ENCODE data around the gene PSD4.

PSD4 gene

GRCh38 chr2:113251118-113251517, 77.3 kb downstream of the PSD4 start:
- Histone ChIP-seq H3K56ac (ENCODE audit: low read length) (no peak overlapping the region), H2BK15ac (replicated peaks; ENCODE audit: low read depth) (no peak overlapping the region), H3K27ac (ENCODE audit: low read depth, low read length) (no peak overlapping the region), H3K27me3 (ENCODE audit: insufficient read depth, low read length, poor library complexity) (no peaks in the 10 kb centered on the region), H3K79me2 (ENCODE audit: control insufficient read depth, insufficient read depth, low read length) (no peaks in the 10 kb centered on the region), H2BK5ac (ENCODE audit: low read length) (no peak overlapping the region), H4K8ac (ENCODE audit: low read depth, low read length) (no peak overlapping the region), H2AK5ac (ENCODE audit: low read length) (no peak overlapping the region), H3K4me2 (ENCODE audit: low read length) (no peak overlapping the region), H3K4me3 (ENCODE audit: low read length) (no peak overlapping the region), H3K23ac (ENCODE audit: low read length) (no peak overlapping the region), H2BK120ac (ENCODE audit: low read depth, low read length) (no peak overlapping the region), H3K4me1 (ENCODE audit: control insufficient read depth, low read depth, low read length) (no peaks in the 10 kb centered on the region), H3K4ac (ENCODE audit: low read depth, low read length) (no peak overlapping the region), H4K5ac (ENCODE audit: low read length) (no peak overlapping the region), H3K18ac (ENCODE audit: low read length) (no peak overlapping the region), H3K9ac (ENCODE audit: low read length) (no peak overlapping the region), H3K79me1 (ENCODE audit: low read length) (no peaks in the 10 kb centered on the region), H3K36me3 (ENCODE audit: control insufficient read depth, insufficient read depth, low read length) (no peaks in the 10 kb centered on the region)
- no peak for DNase-seq
- no CpG with 5 or more reads among the region's 7 CpGs for WGBS (ENCODE audit: extremely low coverage, insufficient coverage, low lambda C conversion rate)

- Histone ChIP-seq H4K5ac (ENCODE audit: low read length) (no peak overlapping the region), H2BK5ac (ENCODE audit: low read length) (no peak overlapping the region), H3K18ac (ENCODE audit: low read length) (no peak overlapping the region), H3K23ac (ENCODE audit: low read length) (no peak overlapping the region), H2AK5ac (ENCODE audit: low read length) (no peak overlapping the region), H3K4me2 (ENCODE audit: low read length) (no peak overlapping the region), H3K9ac (ENCODE audit: low read length) (no peak overlapping the region), H3K56ac (ENCODE audit: low read length) (no peak overlapping the region), H2BK120ac (ENCODE audit: low read depth, low read length) (no peak overlapping the region), H3K36me3 (ENCODE audit: control insufficient read depth, insufficient read depth, low read length) (no peaks in the 10 kb centered on the region), H3K27ac (ENCODE audit: low read depth, low read length) (no peak overlapping the region), H3K4ac (ENCODE audit: low read depth, low read length) (no peak overlapping the region), H2BK15ac (replicated peaks; ENCODE audit: low read depth) (no peak overlapping the region), H3K4me1 (ENCODE audit: control insufficient read depth, low read depth, low read length) (no peaks in the 10 kb centered on the region), H3K27me3 (ENCODE audit: insufficient read depth, low read length, poor library complexity) (no peaks in the 10 kb centered on the region), H3K4me3 (ENCODE audit: low read length) (no peak overlapping the region), H4K8ac (ENCODE audit: low read depth, low read length) (no peak overlapping the region), H3K79me1 (ENCODE audit: low read length) (no peaks in the 10 kb centered on the region), H3K79me2 (ENCODE audit: control insufficient read depth, insufficient read depth, low read length) (no peaks in the 10 kb centered on the region)
- no CpG with 5 or more reads among the region's 3 CpGs for WGBS (ENCODE audit: extremely low coverage, insufficient coverage, low lambda C conversion rate)
- no peak for DNase-seq
These were observed 78.3 kb downstream of the PSD4 start for GRCh38 chr2:113252047-113252590.

- H2AK5ac ChIP-seq (ENCODE audit: low read length), result no peak overlapping the region
- H3K79me2 ChIP-seq (ENCODE audit: control insufficient read depth, insufficient read depth, low read length), result no peaks in the 10 kb centered on the region
- no peak overlapping the region for H3K4ac ChIP-seq (ENCODE audit: low read depth, low read length)
- H3K9ac ChIP-seq (ENCODE audit: low read length), result no peak overlapping the region
- H4K5ac ChIP-seq (ENCODE audit: low read length), result no peak overlapping the region
- no peaks in the 10 kb centered on the region for H3K79me1 ChIP-seq (ENCODE audit: low read length)
- no CpG with 5 or more reads among the region's 4 CpGs for WGBS (ENCODE audit: extremely low coverage, insufficient coverage, low lambda C conversion rate)
- no peak overlapping the region for H2BK15ac ChIP-seq (replicated peaks; ENCODE audit: low read depth)
- H3K18ac ChIP-seq (ENCODE audit: low read length), result no peak overlapping the region
- H3K27me3 ChIP-seq (ENCODE audit: insufficient read depth, low read length, poor library complexity), result no peaks in the 10 kb centered on the region
- no peak overlapping the region for H3K4me3 ChIP-seq (ENCODE audit: low read length)
- no peak overlapping the region for H3K27ac ChIP-seq (ENCODE audit: low read depth, low read length)
- no peaks in the 10 kb centered on the region for H3K4me1 ChIP-seq (ENCODE audit: control insufficient read depth, low read depth, low read length)
- H4K8ac ChIP-seq (ENCODE audit: low read depth, low read length), result no peak overlapping the region
- no peak overlapping the region for H2BK5ac ChIP-seq (ENCODE audit: low read length)
- DNase-seq, result no peak
- H3K56ac ChIP-seq (ENCODE audit: low read length), result no peak overlapping the region
- H3K4me2 ChIP-seq (ENCODE audit: low read length), result no peak overlapping the region
- H3K23ac ChIP-seq (ENCODE audit: low read length), result no peak overlapping the region
- H3K36me3 ChIP-seq (ENCODE audit: control insufficient read depth, insufficient read depth, low read length), result no peaks in the 10 kb centered on the region
- H2BK120ac ChIP-seq (ENCODE audit: low read depth, low read length), result no peak overlapping the region
These were observed 79.7 kb downstream of the PSD4 start for GRCh38 chr2:113253453-113253852.

GRCh38 chr2:113255140-113256070, 81.6 kb downstream of the PSD4 start:
- H4K5ac ChIP-seq (ENCODE audit: low read length), result no peak overlapping the region
- H3K27ac ChIP-seq (ENCODE audit: low read depth, low read length), result no peak overlapping the region
- no peaks in the 10 kb centered on the region for H3K4me1 ChIP-seq (ENCODE audit: control insufficient read depth, low read depth, low read length)
- H3K36me3 ChIP-seq (ENCODE audit: control insufficient read depth, insufficient read depth, low read length), result no peaks in the 10 kb centered on the region
- no peak overlapping the region for H3K9ac ChIP-seq (ENCODE audit: low read length)
- no peaks in the 10 kb centered on the region for H3K27me3 ChIP-seq (ENCODE audit: insufficient read depth, low read length, poor library complexity)
- no peak overlapping the region for H3K4ac ChIP-seq (ENCODE audit: low read depth, low read length)
- no peak overlapping the region for H2BK5ac ChIP-seq (ENCODE audit: low read length)
- H3K4me2 ChIP-seq (ENCODE audit: low read length), result no peak overlapping the region
- H3K56ac ChIP-seq (ENCODE audit: low read length), result no peak overlapping the region
- WGBS (ENCODE audit: extremely low coverage, insufficient coverage, low lambda C conversion rate), result no CpG with 5 or more reads among the region's 4 CpGs
- H2BK15ac ChIP-seq (replicated peaks; ENCODE audit: low read depth), result no peak overlapping the region
- H2BK120ac ChIP-seq (ENCODE audit: low read depth, low read length), result no peak overlapping the region
- no peaks in the 10 kb centered on the region for H3K79me1 ChIP-seq (ENCODE audit: low read length)
- H3K18ac ChIP-seq (ENCODE audit: low read length), result no peak overlapping the region
- H2AK5ac ChIP-seq (ENCODE audit: low read length), result no peak overlapping the region
- H3K79me2 ChIP-seq (ENCODE audit: control insufficient read depth, insufficient read depth, low read length), result no peaks in the 10 kb centered on the region
- DNase-seq, result no peak
- no peak overlapping the region for H3K23ac ChIP-seq (ENCODE audit: low read length)
- no peak overlapping the region for H4K8ac ChIP-seq (ENCODE audit: low read depth, low read length)
- H3K4me3 ChIP-seq (ENCODE audit: low read length), result no peak overlapping the region

GRCh38 chr2:113257516-113258264, 83.9 kb downstream of the PSD4 start:
- no peak overlapping the region for H3K18ac ChIP-seq (ENCODE audit: low read length)
- no peak overlapping the region for H3K4ac ChIP-seq (ENCODE audit: low read depth, low read length)
- no peaks in the 10 kb centered on the region for H3K36me3 ChIP-seq (ENCODE audit: control insufficient read depth, insufficient read depth, low read length)
- H3K9ac ChIP-seq (ENCODE audit: low read length), result no peak overlapping the region
- H4K5ac ChIP-seq (ENCODE audit: low read length), result no peak overlapping the region
- no peak overlapping the region for H3K4me3 ChIP-seq (ENCODE audit: low read length)
- no peak overlapping the region for H3K27ac ChIP-seq (ENCODE audit: low read depth, low read length)
- no peak overlapping the region for H3K23ac ChIP-seq (ENCODE audit: low read length)
- no peak overlapping the region for H2AK5ac ChIP-seq (ENCODE audit: low read length)
- H3K56ac ChIP-seq (ENCODE audit: low read length), result no peak overlapping the region
- H3K79me2 ChIP-seq (ENCODE audit: control insufficient read depth, insufficient read depth, low read length), result no peaks in the 10 kb centered on the region
- H2BK15ac ChIP-seq (replicated peaks; ENCODE audit: low read depth), result no peak overlapping the region
- H3K4me1 ChIP-seq (ENCODE audit: control insufficient read depth, low read depth, low read length), result no peaks in the 10 kb centered on the region
- no CpG with 5 or more reads among the region's 7 CpGs for WGBS (ENCODE audit: extremely low coverage, insufficient coverage, low lambda C conversion rate)
- no peak for DNase-seq
- no peak overlapping the region for H3K4me2 ChIP-seq (ENCODE audit: low read length)
- no peak overlapping the region for H2BK120ac ChIP-seq (ENCODE audit: low read depth, low read length)
- no peak overlapping the region for H2BK5ac ChIP-seq (ENCODE audit: low read length)
- H3K79me1 ChIP-seq (ENCODE audit: low read length), result no peaks in the 10 kb centered on the region
- no peak overlapping the region for H4K8ac ChIP-seq (ENCODE audit: low read depth, low read length)
- H3K27me3 ChIP-seq (ENCODE audit: insufficient read depth, low read length, poor library complexity), result no peaks in the 10 kb centered on the region
